Activated T-helper 2 cell treated with anti-CD3 and anti-CD28 coated beads, Interferon-gamma antibody, Interleukin-2, Interleukin-4, amounts not matched to agents 10 μg/mL and 5 μg/mL and 100 μg/mL, durations not matched to agents 14 hours and 24 hours and 36 hours (primary cell): Measurements from ENCODE around the gene PIANP. TPM values are rescaled to one million over a fixed set of nuclear protein-coding genes. Genes with fewer than 3 reads are reported as not detected.
A peak's percentile ranks its signal among the peaks of the same experiment; 100 is the strongest.

ENCODE experiments used
- DNase-seq: peaks from one replicate; pipeline ENCODE4 v3.0.0; 2021; ENCODE audit warnings: low spot score
- H3K27ac Mint-ChIP-seq: one replicate; pipeline ENCODE4 v1.8.0; 2021; ENCODE audit warnings: mixed read lengths
- H3K27me3 Mint-ChIP-seq: one replicate; pipeline ENCODE4 v1.8.0; 2021; ENCODE audit warnings: low read depth, mixed read lengths
- H3K36me3 Mint-ChIP-seq: one replicate; pipeline ENCODE4 v1.8.0; 2021; ENCODE audit warnings: low read depth, mixed read lengths
- H3K4me1 Mint-ChIP-seq: one replicate; pipeline ENCODE4 v1.8.0; 2021; ENCODE audit warnings: low read depth, mixed read lengths
- H3K4me3 Mint-ChIP-seq: one replicate; pipeline ENCODE4 v1.8.0; 2021; ENCODE audit warnings: low read depth, mild to moderate bottlenecking, moderate library complexity, mixed read lengths
- H3K9me3 Mint-ChIP-seq: one replicate; pipeline ENCODE4 v1.8.0; 2021; ENCODE audit warnings: mixed read lengths
- intact Hi-C: fragments of 100-400 bp; cut with micrococcal nuclease; formaldehyde crosslinking; loops from one replicate; pipeline ENCODE4 v1.15.1; 2023
- total RNA-seq: library from RNA; stranded (reverse); gene quantifications from 2 replicates; pipeline ENCODE4 v1.2.3, GENCODE V29; 2022

The PIANP gene
- total RNA-seq, 1 donor from 2014 or later: not detected

DNA sequence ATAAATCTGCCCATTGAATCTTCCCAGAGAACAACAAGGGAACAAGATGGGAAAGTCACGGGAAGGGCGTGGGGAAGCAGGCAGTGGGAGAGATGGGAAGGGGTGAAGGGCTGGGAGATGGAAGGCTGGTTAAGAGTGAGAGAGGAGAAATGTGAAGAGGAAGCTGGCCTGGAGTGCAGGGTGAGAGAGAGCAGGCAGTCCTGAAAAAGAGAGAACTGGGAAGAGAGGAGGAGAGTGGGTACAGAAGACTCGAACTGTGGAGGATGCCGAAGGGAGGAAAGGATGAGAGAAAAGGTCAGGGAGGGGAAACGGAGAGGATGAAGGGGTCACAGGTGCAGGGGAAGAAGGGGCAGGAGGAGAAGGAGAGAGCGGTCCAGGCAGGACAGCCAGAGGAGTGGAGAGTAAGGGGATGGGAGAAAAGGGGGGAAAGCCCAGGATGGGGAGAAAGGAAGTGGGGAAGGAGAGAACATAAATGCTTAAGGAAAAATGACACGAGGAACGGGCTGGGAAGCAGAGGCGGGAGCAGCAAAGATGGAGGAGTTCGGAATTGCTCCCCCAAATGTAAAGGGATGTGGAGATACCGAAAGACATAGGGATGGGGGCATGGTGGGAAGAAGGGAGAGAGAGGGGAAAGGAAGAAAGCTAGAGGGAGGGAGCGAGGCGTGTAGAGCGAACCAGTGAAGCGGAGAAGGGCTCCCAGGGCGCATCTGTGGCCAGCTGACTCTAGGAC lies 1.2 kb downstream of the PIANP start:
- intact Hi-C loops: no loop called here
- Mint-ChIP-seq H3K4me1 (peaks cover 13% of the 10 kb centered on the region), H3K27me3 (peaks cover 52% of the 10 kb centered on the region), H3K4me3 (peak overlapping the region; percentile 73), H3K27ac (no peak overlapping the region), H3K9me3 (no peaks in the 10 kb centered on the region), H3K36me3 (no peaks in the 10 kb centered on the region)
- no peak for DNase-seq

DNA sequence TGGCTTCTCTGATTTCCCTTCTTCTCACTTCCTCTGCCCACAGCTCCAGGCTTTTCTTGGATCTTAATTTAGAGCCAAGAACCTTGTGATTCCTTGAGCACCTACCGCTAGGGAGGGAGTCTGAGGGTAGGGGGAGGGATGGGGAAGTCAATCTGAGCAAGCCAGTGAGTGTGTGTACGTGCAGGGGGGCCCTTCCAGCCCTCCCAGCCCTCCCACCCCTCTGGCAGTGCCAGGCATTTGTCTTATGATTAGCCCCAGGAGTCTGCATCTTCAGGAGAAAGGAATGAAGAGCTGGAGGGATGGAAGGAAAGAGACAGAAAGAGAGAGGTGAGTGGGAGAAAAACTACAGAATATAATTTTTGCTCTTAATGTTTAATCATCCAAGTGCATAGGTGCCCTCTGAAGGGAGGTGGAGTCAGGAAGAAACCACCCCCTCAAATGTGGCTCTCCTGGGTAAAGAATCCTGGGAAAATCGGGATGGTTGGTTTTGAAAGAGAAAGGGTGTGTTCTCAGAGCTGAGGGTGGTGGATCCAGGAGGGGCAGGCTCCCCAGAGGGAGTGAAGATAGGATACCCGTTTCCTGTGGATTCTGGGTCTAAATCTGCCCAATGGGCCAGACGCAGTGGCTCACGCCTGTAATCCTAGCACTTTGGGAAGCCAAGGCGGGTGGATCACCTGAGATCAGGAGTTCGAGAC lies 2.1 kb downstream of the PIANP start:
- Mint-ChIP-seq H3K36me3 (no peaks in the 10 kb centered on the region), H3K27me3 (peaks cover 45% of the 10 kb centered on the region), H3K4me1 (peaks cover 11% of the 10 kb centered on the region), H3K4me3 (no peak overlapping the region), H3K27ac (no peak overlapping the region), H3K9me3 (no peaks in the 10 kb centered on the region)
- no peak for DNase-seq
- intact Hi-C loops: no loop called here

DNA sequence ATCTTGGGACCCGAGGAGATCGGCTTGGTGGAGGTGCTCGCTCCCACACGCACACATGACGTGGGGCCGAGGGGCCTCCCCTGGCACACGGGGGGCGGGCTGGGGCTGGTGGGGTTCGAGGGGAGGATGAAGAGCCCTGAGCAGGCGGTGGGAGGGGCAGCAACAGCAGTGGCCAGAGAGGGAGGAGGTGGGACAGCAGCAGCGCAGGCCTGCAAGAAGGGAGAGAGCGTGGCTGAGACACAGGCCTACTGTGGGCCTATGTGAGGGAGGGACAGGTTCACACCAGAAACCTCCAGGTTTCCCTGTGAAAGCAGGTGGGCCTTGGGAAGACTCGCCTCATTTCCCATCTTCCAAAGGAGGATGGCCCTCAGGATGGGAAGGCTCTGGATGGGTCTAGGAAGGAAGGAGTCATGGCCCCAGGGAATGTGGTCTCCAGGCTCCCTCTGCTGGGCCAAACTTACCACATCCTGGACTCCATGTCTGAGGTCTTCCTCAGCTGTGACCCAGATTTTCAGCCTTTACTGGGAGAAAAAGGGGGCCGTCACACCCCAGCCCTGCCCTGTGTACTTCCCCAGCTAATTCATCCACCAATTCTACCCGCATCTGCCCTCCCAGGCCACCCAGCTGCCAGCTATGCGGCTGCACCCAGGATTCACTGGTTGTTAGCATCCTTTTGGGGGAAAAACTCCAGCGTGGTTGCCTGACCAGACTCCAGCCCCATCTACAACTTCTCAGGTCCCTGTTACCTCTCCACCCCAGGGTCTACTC lies 2.8 kb downstream of the PIANP start:
- no peaks in the 10 kb centered on the region for H3K9me3 Mint-ChIP-seq
- peaks cover 9% of the 10 kb centered on the region for H3K4me1 Mint-ChIP-seq
- H3K27ac Mint-ChIP-seq: no peak overlapping the region
- H3K4me3 Mint-ChIP-seq: no peak overlapping the region
- no peak for DNase-seq
- peaks cover 38% of the 10 kb centered on the region for H3K27me3 Mint-ChIP-seq
- H3K36me3 Mint-ChIP-seq: no peaks in the 10 kb centered on the region
- intact Hi-C loops: no loop called here

DNA sequence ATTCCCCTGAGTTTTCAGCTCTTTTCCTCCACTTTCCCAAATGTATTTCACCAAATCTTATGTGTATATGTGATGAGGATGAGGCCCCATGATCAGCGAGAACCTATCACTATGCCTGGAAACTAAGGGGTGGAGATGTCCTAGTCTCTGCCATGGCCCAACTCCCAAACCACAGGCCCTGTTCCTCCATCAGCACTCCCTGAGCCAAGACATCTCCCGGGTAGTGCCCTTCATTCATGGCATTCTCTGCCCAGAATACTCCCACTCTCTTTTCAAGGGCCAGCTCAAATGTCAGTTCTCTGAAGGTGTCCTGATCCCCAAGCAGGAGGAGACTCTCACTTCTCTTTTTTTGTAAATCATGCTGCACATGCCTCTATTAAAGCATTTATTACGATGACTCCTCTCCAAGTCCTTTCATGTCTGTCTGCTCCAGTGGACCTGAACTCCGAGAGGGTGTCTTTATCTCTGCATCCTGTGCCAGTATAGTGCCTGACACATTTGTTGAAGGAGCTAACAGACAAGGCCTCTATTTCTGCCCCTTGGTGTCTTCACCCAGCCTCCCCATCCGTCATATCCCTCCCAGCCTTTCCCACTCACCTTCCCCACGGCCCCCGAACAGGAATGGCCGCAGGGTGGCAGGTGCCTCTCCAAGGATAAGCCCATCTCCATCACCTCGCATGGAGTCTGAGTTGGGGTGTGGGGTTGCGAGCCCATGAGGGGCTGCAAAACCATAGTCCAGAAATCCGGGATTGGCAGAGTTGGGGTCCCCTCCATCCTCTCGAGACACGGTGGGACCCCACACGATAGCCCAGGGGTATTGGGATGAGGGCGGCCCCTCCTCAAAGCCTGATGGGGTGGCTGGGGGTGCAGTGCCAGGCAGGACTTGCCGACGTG lies 3.7 kb downstream of the PIANP start:
- DNase-seq: no peak
- no peak overlapping the region for H3K27ac Mint-ChIP-seq
- no peak overlapping the region for H3K4me3 Mint-ChIP-seq
- intact Hi-C loops: no loop called here
- peaks cover 32% of the 10 kb centered on the region for H3K27me3 Mint-ChIP-seq
- H3K9me3 Mint-ChIP-seq: no peaks in the 10 kb centered on the region
- peaks cover 11% of the 10 kb centered on the region for H3K4me1 Mint-ChIP-seq
- H3K36me3 Mint-ChIP-seq: no peaks in the 10 kb centered on the region

DNA sequence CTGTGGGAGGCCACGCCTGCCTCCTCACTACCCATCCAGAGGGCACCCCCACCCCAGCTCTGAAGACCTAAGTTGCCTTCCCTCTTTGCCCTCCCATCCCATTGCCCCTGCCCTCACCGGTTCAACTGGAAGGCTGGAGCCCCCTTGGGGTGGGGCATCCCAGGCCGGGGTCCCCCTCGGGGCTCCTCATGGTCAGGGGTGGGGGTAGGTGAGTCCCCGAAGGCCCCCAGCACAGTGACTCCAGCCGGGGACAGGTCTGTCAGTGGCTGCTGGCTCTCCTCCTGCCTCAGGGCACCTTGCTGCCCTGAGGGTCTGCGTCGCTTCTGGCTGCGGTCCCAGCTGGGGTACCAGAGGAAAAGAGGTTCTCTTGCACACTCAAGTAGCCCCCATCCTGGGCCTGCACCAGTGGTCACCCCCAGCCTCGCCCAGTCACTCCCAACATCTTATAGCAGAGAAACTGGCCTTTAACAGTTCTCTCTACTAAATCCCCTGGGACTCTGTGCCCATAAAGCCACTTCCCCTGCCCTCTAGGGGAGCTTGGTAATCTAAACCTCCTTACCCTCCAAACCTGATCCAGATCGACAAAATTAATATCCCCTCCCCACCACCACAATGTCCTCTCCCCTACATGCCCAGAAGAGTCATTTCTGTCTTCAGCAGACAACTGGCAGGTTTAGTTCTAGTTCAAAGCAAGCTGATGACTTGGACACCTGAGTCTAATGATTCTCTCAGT lies 5.1 kb downstream of the PIANP start:
- Mint-ChIP-seq H3K27ac (no peak overlapping the region), H3K4me3 (no peak overlapping the region), H3K36me3 (no peaks in the 10 kb centered on the region), H3K4me1 (peaks cover 7% of the 10 kb centered on the region), H3K27me3 (peaks cover 19% of the 10 kb centered on the region), H3K9me3 (no peaks in the 10 kb centered on the region)
- no peak for DNase-seq
- intact Hi-C loops: no loop called here

DNA sequence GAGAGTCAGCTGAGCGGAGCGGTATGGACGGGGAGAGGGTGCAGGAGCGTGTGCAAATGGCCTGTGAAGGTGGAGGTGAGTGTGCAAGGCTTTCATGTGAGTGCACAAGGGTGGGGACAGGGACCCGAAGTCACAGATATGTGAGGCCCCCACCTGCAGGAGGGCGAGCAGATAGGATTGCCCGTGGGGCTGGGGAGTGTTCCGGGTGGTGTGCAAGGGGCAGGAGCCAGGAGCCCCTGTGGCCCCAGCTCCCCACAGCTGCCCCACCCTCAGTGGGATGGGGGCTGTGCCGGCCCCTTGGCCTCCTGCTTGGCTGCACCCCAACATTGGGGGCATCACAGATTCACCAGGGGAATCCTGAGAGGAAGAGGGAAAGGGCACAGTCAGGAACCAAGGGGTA lies 5.9 kb downstream of the PIANP start:
- Mint-ChIP-seq H3K9me3 (no peaks in the 10 kb centered on the region), H3K36me3 (no peaks in the 10 kb centered on the region), H3K4me1 (peaks cover 10% of the 10 kb centered on the region), H3K27ac (no peak overlapping the region), H3K4me3 (no peak overlapping the region), H3K27me3 (peaks cover 18% of the 10 kb centered on the region)
- no peak for DNase-seq
- intact Hi-C loops: no loop called here

DNA sequence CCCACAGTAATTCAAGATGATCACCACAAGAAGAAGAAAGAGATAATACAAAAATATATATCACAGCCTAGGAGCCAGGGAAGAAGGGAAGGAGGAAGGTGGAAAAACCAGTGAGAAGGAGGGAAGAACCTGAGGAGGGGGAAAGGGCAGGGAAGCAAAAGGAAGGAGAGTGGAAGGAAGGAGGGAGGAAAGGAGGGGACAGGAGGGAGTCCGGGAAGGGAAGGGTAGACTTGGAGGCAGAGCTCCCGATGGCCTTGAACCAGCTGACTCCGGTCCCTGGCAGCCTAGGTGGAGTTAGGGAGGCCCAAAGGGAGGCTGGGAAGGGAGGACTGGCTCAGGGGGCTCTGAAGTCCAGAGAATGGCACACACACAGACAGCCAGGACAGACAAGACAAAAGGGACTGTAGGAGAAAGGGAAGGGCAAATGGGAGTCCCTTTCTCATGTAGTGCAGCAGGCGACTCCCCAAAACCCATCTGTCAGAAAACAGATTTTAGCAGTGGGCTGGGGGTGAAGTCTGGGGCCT lies 6.7 kb downstream of the PIANP start:
- H3K4me3 Mint-ChIP-seq: no peak overlapping the region
- no peaks in the 10 kb centered on the region for H3K9me3 Mint-ChIP-seq
- no peak for DNase-seq
- intact Hi-C loops: no loop called here
- H3K4me1 Mint-ChIP-seq: peaks cover 5% of the 10 kb centered on the region
- H3K27me3 Mint-ChIP-seq: peaks cover 10% of the 10 kb centered on the region
- no peak overlapping the region for H3K27ac Mint-ChIP-seq
- H3K36me3 Mint-ChIP-seq: no peaks in the 10 kb centered on the region

DNA sequence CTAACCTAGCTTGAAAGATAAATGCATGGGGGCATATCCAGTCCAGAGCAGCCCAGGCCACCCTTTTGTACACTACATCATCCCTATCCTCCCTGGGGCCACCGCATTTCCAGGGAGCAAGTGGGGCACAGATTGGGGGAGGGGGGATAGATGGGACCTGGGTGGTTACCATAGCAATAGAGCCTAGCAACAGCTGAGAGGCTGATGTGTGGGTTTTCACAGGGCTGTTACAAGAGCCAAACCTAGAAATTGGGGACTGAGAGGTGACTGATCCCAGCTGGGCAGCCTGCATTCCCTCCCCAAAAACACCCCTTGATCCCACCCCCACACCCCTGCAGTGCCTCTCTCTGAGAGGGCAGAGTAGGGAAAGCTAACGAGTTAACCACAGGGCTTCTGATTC lies 7.7 kb downstream of the PIANP start:
- peaks cover 8% of the 10 kb centered on the region for H3K36me3 Mint-ChIP-seq
- no peak overlapping the region for H3K27ac Mint-ChIP-seq
- peaks cover under 1% of the 10 kb centered on the region for H3K27me3 Mint-ChIP-seq
- H3K9me3 Mint-ChIP-seq: no peaks in the 10 kb centered on the region
- intact Hi-C loops: no loop called here
- peaks cover 9% of the 10 kb centered on the region for H3K4me1 Mint-ChIP-seq
- no peak overlapping the region for H3K4me3 Mint-ChIP-seq
- no peak for DNase-seq

DNA sequence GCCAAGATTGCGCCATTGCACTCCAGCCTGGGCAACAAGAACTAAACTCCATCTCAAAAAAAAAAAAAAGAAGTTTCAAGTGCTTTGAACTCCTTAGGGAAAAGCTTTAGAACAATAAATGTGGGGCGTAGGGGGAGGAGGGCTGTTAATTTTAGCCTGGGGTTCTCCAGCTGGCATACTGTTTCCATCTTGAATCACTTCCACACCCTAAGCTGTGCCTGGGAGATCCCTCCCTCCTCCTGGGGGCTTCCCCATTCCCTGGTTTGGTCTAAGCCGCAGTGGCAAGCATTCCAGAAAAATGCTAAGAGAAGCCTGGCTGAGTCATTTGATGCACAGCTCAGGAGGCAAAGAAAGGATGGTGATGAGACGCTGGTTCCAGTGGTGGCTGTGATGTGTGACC lies 9.1 kb downstream of the PIANP start:
- H3K4me3 Mint-ChIP-seq: no peak overlapping the region
- H3K4me1 Mint-ChIP-seq: peaks cover 23% of the 10 kb centered on the region
- no peak overlapping the region for H3K27ac Mint-ChIP-seq
- H3K9me3 Mint-ChIP-seq: no peaks in the 10 kb centered on the region
- DNase-seq: no peak
- no peaks in the 10 kb centered on the region for H3K27me3 Mint-ChIP-seq
- H3K36me3 Mint-ChIP-seq: peaks cover 22% of the 10 kb centered on the region
- intact Hi-C loops: no loop called here

DNA sequence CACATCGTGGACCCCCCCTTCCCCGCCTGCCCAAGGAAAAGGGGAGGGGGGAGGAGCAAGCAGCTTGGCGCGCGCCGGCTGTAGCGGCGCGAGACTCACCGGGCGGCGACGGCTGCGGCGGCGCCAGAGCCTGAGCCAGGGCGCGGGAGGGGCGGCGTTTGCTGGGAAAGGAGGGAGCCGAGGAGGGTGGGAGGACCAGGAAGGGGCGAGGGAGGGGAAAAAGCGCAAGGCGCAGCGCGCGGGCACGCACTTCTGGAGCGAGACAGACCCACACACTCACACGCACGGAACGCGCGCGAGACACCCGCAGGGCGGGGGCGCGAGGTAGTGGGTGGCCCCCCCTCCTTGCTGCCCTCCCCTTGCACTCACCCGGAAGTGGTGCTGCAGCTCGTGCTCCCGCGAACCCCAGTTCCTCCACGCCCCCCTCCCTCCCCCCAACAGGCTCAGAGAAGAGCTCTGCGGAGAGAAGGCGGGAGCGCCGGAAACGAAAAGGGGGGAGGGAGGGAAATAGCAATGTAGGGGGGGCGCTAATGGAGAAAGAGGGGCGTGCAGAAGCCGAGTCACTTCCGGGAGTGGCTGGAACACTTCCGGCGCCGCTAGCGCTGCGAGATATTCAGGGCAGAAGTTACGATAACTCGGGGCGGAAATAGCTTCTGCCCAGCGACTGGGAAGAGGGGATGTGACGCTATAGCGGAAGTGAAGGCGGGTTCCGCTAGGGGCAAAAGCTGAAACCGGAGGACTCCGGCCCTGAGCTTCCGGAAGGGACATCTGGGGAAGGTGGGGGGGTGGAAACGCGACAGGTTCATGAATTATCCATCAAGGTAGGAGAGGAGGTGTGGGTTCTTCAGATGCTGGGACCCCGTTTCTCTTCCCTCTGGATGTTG lies 11.4 kb downstream of the PIANP start, which contains the start of gene ZNF384:
TSS of gene ZNF384 (minus strand) at position 377 of the 884 bp plus-strand sequence. CDS start 9,855 bp downstream, outside the sequence.
- Mint-ChIP-seq H3K9me3 (no peaks in the 10 kb centered on the region), H3K4me3 (peak within 1 kb of the TSS; percentile 96), H3K27me3 (no peaks in the 10 kb centered on the region), H3K27ac (peak within 1 kb of the TSS; percentile 92), H3K36me3 (peaks cover 38% of the 10 kb centered on the region), H3K4me1 (peaks cover 35% of the 10 kb centered on the region)
- intact Hi-C loops: loop anchor here (1.0 to 10.0 kb wide), 8 partner anchors 26 to 224 kb away; partner anchors contain the start of genes CHD4, COPS7A, ING4 and MLF2
- DNase-seq: peak; percentile 95

DNA sequence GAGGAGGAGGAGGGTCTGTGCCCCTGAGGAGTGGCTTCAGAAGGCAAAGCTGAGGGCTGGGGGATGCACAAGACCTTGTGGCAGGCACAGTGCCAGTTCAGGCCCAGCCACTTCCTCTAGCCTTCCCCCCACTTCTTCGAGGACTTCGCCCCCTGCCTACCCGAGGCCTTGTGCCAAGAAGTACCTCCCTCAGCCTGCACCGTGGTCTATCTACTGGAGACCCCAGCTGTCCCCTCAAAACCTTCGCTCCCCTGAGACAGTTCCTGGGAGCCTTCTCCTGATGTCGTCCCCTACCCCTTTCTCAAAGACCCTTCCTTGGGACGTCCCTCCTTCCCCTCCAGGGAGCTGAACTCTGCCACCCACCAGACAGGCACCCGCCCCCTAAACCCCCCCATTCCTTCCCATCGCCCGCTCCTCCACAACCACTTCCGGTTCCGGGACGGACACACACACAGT lies 12.0 kb downstream of the PIANP start:
- Mint-ChIP-seq H3K36me3 (peaks cover 43% of the 10 kb centered on the region), H3K27me3 (no peaks in the 10 kb centered on the region), H3K4me1 (peaks cover 35% of the 10 kb centered on the region), H3K4me3 (peak overlapping the region; percentile 96), H3K27ac (peak overlapping the region; percentile 92), H3K9me3 (no peaks in the 10 kb centered on the region)
- peak; percentile 39 for DNase-seq
- intact Hi-C loops: loop anchor here (2.0 to 10.0 kb wide), 5 partner anchors 64 to 224 kb away; partner anchors contain the start of genes CHD4, MLF2 and NOP2
